CD8-positive, alpha-beta memory T cell (primary cell): ENCODE data around the gene EFCAB6. TPM values are rescaled to one million over a fixed set of nuclear protein-coding genes. Genes with fewer than 3 reads are reported as not detected.

Experiments
- CTCF ChIA-PET: fragments of 350-600 bp; sonication (Branson Sonifier 250); formaldehyde crosslinking; loops from one replicate; lab custom pipeline; 2021; ENCODE audit warnings: antibody characterized with exemption; lab: Charles Lee
- POLR2A ChIA-PET: fragments of 350-600 bp; sonication (Branson Sonifier 250); formaldehyde crosslinking; loops from one replicate; lab custom pipeline; 2021; ENCODE audit warnings: antibody characterized with exemption; lab: Charles Lee
- DNase-seq, 5 donors: peaks; one replicate each; pipeline versions ENCODE4 v3.0.0 to v3.0.0-alpha.2; 2020 to 2022; ENCODE audit warnings: mixed read lengths in 1 of 5
- H3K27ac ChIP-seq: one replicate; pipeline ENCODE4 v1.7.0; 2013; ENCODE audit warnings: low read depth, mild to moderate bottlenecking, low read length, moderate library complexity
- H3K27me3 ChIP-seq: 2 replicates; pipeline ENCODE4 v1.7.0; 2013; ENCODE audit warnings: low read length, mild to moderate bottlenecking; ENCODE audit not compliant: insufficient read depth, poor library complexity, severe bottlenecking
- H3K36me3 ChIP-seq: 2 replicates; pipeline ENCODE4 v1.7.0; 2013; ENCODE audit warnings: mild to moderate bottlenecking, low read length, moderate library complexity; ENCODE audit not compliant: insufficient read depth
- H3K4me1 ChIP-seq: 2 replicates; pipeline ENCODE4 v1.7.0; 2013; ENCODE audit warnings: mild to moderate bottlenecking, low read length, moderate library complexity; ENCODE audit not compliant: insufficient read depth
- H3K4me3 ChIP-seq: 2 replicates; pipeline ENCODE4 v1.7.0; 2013; ENCODE audit warnings: mild to moderate bottlenecking, low read length
- H3K9me3 ChIP-seq: 2 replicates; pipeline ENCODE4 v1.7.0; 2013; ENCODE audit warnings: mild to moderate bottlenecking, low read length
- H3K27ac Mint-ChIP-seq, 8 donors: one replicate each; pipeline ENCODE4 v1.8.0; 2020 to 2021; ENCODE audit warnings: mixed read lengths in 8 of 8, mild to moderate bottlenecking in 6 of 8, inconsistent platforms in 3 of 8, moderate library complexity in 3 of 8
- H3K27me3 Mint-ChIP-seq, 2 donors: one replicate each; pipeline ENCODE4 v1.8.0; 2020 to 2021; ENCODE audit warnings: mixed read lengths in 2 of 2, mild to moderate bottlenecking in 1 of 2, moderate library complexity in 1 of 2
- H3K36me3 Mint-ChIP-seq, 3 donors: one replicate each; pipeline ENCODE4 v1.8.0; 2020 to 2021; ENCODE audit warnings: mixed read lengths in 3 of 3, inconsistent platforms in 1 of 3, mild to moderate bottlenecking in 1 of 3
- H3K4me1 Mint-ChIP-seq, 3 donors: one replicate each; pipeline ENCODE4 v1.8.0; 2020 to 2021; ENCODE audit warnings: mixed read lengths in 3 of 3, inconsistent platforms in 1 of 3, mild to moderate bottlenecking in 1 of 3
- H3K4me3 Mint-ChIP-seq, 7 donors: one replicate each; pipeline ENCODE4 v1.8.0; 2020 to 2021; ENCODE audit warnings: mixed read lengths in 7 of 7, mild to moderate bottlenecking in 6 of 7, moderate library complexity in 4 of 7, inconsistent platforms in 2 of 7
- H3K9me3 Mint-ChIP-seq, 5 donors: one replicate each; pipeline ENCODE4 v1.8.0; 2020 to 2022; ENCODE audit warnings: mixed read lengths in 5 of 5, mild to moderate bottlenecking in 3 of 5, moderate library complexity in 2 of 5, inconsistent platforms in 1 of 5
- polyA plus RNA-seq: library from polyadenylated mRNA; unstranded; fragments of 300-500 nt; fragmentation: Illumina TruSeq; gene quantifications from one replicate; pipeline ENCODE4 v1.2.3, GENCODE V29; 2021
- total RNA-seq, 2 experiments: library from RNA; stranded (reverse); gene quantifications; one replicate each; pipeline ENCODE4 v1.2.3, GENCODE V29; 2021

Gene EFCAB6
- total and polyA plus RNA-seq, 3 experiments from 2014 or later, result 0.22 to 0.72 (median 0.64) TPM

- DNase-seq, result no peak
- POLR2A ChIA-PET, result no interaction called here
Measured at GRCh38 chr22:43487311-43488030, 324.6 kb downstream of the EFCAB6 start.

GRCh38 chr22:43485502-43486089 is 326.5 kb downstream of the EFCAB6 start:
- Mint-ChIP-seq H3K9me3 (no peaks in the 10 kb centered on the region), H3K4me1 (peaks cover 0 to 9% (median 4%) of the 10 kb centered on the region in 3 donors), H3K4me3 (no peak overlapping the region), H3K36me3 (no peaks in the 10 kb centered on the region), H3K27ac (no peak overlapping the region), H3K27me3 (peaks cover 4 to 8% of the 10 kb centered on the region in 2 donors)
- no peaks in the 10 kb centered on the region for H3K36me3 ChIP-seq
- no peaks in the 10 kb centered on the region for H3K9me3 ChIP-seq
- POLR2A ChIA-PET, result no interaction called here
- CTCF ChIA-PET, result no interaction called here
- no peak overlapping the region for H3K4me3 ChIP-seq
- H3K27ac ChIP-seq, result no peak overlapping the region
- H3K4me1 ChIP-seq, result no peaks in the 10 kb centered on the region
- H3K27me3 ChIP-seq, result no peaks in the 10 kb centered on the region
- no peak for DNase-seq

More at GRCh38 chr22:43487311-43488030, 324.6 kb downstream of the EFCAB6 start:
- Histone ChIP-seq H3K27ac (no peak overlapping the region), H3K36me3 (no peaks in the 10 kb centered on the region), H3K27me3 (no peaks in the 10 kb centered on the region), H3K4me1 (no peaks in the 10 kb centered on the region), H3K9me3 (no peaks in the 10 kb centered on the region), H3K4me3 (no peak overlapping the region)
- peaks cover 0 to 3% (median 2%) of the 10 kb centered on the region in 5 donors for H3K9me3 Mint-ChIP-seq
- no peak overlapping the region for H3K4me3 Mint-ChIP-seq
- H3K4me1 Mint-ChIP-seq, result no peaks in the 10 kb centered on the region
- H3K27me3 Mint-ChIP-seq, result peaks cover 3 to 11% of the 10 kb centered on the region in 2 donors
- no peak overlapping the region for H3K27ac Mint-ChIP-seq
- CTCF ChIA-PET, result no interaction called here
- no peaks in the 10 kb centered on the region for H3K36me3 Mint-ChIP-seq

DNA sequence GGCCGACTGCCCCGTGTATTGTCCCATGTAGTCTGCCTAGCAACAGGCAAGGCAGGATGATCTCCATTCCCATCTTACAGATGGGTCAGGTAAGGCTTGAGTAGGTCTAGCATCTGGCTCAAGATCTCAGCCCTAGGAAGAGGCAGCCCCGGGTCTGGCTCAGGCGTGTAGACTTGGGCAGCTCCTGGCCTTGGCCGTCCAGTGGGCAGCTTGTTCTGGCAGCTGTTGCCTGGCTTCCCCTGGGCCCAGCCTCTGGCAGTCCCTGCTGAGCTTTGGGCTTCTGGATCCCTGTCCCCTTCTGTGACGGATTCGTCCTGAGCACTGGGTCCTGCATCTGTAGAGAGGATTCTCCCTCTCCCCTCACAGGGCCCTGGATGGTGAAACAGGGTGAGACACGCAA is 327.9 kb downstream of the EFCAB6 start:
- CTCF ChIA-PET, result no interaction called here
- no peaks in the 10 kb centered on the region for H3K36me3 Mint-ChIP-seq

GRCh38 chr22:43483669-43484068 is 328.4 kb downstream of the EFCAB6 start:
- CTCF ChIA-PET, result no interaction called here

More for the DNA sequence above, 327.9 kb downstream of the EFCAB6 start:
- Histone ChIP-seq H3K4me3 (no peak overlapping the region), H3K9me3 (no peaks in the 10 kb centered on the region), H3K36me3 (no peaks in the 10 kb centered on the region), H3K27me3 (no peaks in the 10 kb centered on the region), H3K4me1 (no peaks in the 10 kb centered on the region), H3K27ac (no peak overlapping the region)
- Mint-ChIP-seq H3K9me3 (no peaks in the 10 kb centered on the region), H3K27me3 (peaks cover 3 to 8% of the 10 kb centered on the region in 2 donors), H3K4me3 (no peak overlapping the region), H3K4me1 (peaks cover 0 to 15% (median 4%) of the 10 kb centered on the region in 3 donors), H3K27ac (no peak overlapping the region)
- POLR2A ChIA-PET, result no interaction called here
- DNase-seq, result no peak

GRCh38 chr22:43483266-43483665 is 328.8 kb downstream of the EFCAB6 start:
- Histone ChIP-seq H3K9me3 (no peaks in the 10 kb centered on the region), H3K36me3 (no peaks in the 10 kb centered on the region), H3K4me3 (no peak overlapping the region), H3K27me3 (no peaks in the 10 kb centered on the region), H3K4me1 (no peaks in the 10 kb centered on the region), H3K27ac (no peak overlapping the region)
- Mint-ChIP-seq H3K9me3 (no peaks in the 10 kb centered on the region), H3K27ac (no peak overlapping the region), H3K27me3 (peaks cover 3 to 8% of the 10 kb centered on the region in 2 donors), H3K36me3 (no peaks in the 10 kb centered on the region), H3K4me1 (peaks cover 0 to 15% (median 4%) of the 10 kb centered on the region in 3 donors), H3K4me3 (no peak overlapping the region)
- ChIA-PET POLR2A (no interaction called here), CTCF (no interaction called here)
- no peak for DNase-seq

More at GRCh38 chr22:43483669-43484068, 328.4 kb downstream of the EFCAB6 start:
- peaks cover 3 to 8% of the 10 kb centered on the region in 2 donors for H3K27me3 Mint-ChIP-seq
- H3K27ac ChIP-seq, result no peak overlapping the region
- H3K4me1 ChIP-seq, result no peaks in the 10 kb centered on the region
- no peak overlapping the region for H3K4me3 Mint-ChIP-seq
- POLR2A ChIA-PET, result no interaction called here
- no peak overlapping the region for H3K4me3 ChIP-seq
- H3K9me3 ChIP-seq, result no peaks in the 10 kb centered on the region
- no peaks in the 10 kb centered on the region for H3K36me3 ChIP-seq
- H3K9me3 Mint-ChIP-seq, result no peaks in the 10 kb centered on the region
- H3K27me3 ChIP-seq, result no peaks in the 10 kb centered on the region
- peaks cover 0 to 15% (median 4%) of the 10 kb centered on the region in 3 donors for H3K4me1 Mint-ChIP-seq
- DNase-seq, result no peak
- no peak overlapping the region for H3K27ac Mint-ChIP-seq
- H3K36me3 Mint-ChIP-seq, result no peaks in the 10 kb centered on the region

DNA sequence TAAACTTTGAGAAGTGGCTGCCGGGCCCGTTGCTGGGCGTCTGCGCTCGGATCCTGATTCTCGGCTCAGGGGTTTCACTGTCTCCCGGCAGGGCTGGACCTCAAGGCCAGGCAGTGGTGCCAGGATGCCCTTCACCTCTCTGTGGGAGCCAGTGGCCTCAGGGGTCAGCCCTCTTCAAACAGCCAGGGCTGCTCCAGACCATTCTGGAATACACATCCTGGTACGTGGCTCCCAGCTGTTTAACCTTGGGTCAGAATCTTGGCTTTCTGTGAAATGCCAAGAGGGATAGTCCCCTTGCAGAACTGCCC is 329.8 kb downstream of the EFCAB6 start:
- Histone ChIP-seq H3K36me3 (no peaks in the 10 kb centered on the region), H3K27ac (no peak overlapping the region), H3K4me1 (no peaks in the 10 kb centered on the region), H3K27me3 (no peaks in the 10 kb centered on the region), H3K4me3 (no peak overlapping the region), H3K9me3 (no peaks in the 10 kb centered on the region)
- no peak overlapping the region for H3K4me3 Mint-ChIP-seq
- ChIA-PET CTCF (no interaction called here), POLR2A (no interaction called here)
- no peak overlapping the region for H3K27ac Mint-ChIP-seq
- peaks cover 0 to 15% (median 4%) of the 10 kb centered on the region in 3 donors for H3K4me1 Mint-ChIP-seq
- DNase-seq, result no peak
- no peaks in the 10 kb centered on the region for H3K36me3 Mint-ChIP-seq
- H3K27me3 Mint-ChIP-seq, result peaks cover 1 to 6% of the 10 kb centered on the region in 2 donors
- H3K9me3 Mint-ChIP-seq, result no peaks in the 10 kb centered on the region

GRCh38 chr22:43481568-43482317 is 330.4 kb downstream of the EFCAB6 start:
- Mint-ChIP-seq H3K27ac (peak overlapping the region in 5 of 8 donors; percentile 14 to 55 (median 25)), H3K36me3 (no peaks in the 10 kb centered on the region), H3K9me3 (no peaks in the 10 kb centered on the region), H3K4me3 (peak overlapping the region in 4 of 7 donors; percentile 29 to 63 (median 40)), H3K4me1 (peaks cover 0 to 15% (median 4%) of the 10 kb centered on the region in 3 donors), H3K27me3 (peaks cover under 1 to 1% of the 10 kb centered on the region in 2 donors)
- CTCF ChIA-PET, result no interaction called here
- DNase-seq, result peak in 2 of 5 donors; percentile 30 to 56
- H3K9me3 ChIP-seq, result no peaks in the 10 kb centered on the region
- no peak overlapping the region for H3K4me3 ChIP-seq
- no peak overlapping the region for H3K27ac ChIP-seq
- H3K36me3 ChIP-seq, result no peaks in the 10 kb centered on the region
- no peaks in the 10 kb centered on the region for H3K27me3 ChIP-seq
- H3K4me1 ChIP-seq, result no peaks in the 10 kb centered on the region
- POLR2A ChIA-PET, result no interaction called here

DNA sequence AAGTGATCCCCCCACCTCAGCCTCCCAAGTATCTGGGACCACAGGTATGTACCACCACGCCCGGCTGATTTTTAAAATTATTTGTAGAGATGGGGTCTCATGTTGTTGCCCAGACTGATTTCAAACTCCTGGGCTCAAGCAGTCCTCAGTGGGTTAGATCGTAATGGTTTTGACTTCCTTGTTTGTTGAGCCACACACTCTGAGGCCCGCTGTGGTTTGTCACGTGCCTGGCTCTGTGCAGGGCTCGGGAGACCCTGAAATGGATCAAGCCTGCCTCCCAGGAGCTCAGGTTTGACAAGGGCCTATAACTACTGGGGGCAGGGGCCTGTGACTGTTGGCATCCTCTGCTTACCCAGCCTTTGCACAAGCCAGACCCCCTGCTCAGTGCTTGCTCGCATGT is 332.1 kb downstream of the EFCAB6 start:
- POLR2A ChIA-PET, result no interaction called here
- Histone ChIP-seq H3K27me3 (no peaks in the 10 kb centered on the region), H3K27ac (no peak overlapping the region), H3K4me3 (no peak overlapping the region), H3K36me3 (no peaks in the 10 kb centered on the region), H3K4me1 (no peaks in the 10 kb centered on the region), H3K9me3 (no peaks in the 10 kb centered on the region)
- Mint-ChIP-seq H3K4me3 (peak overlapping the region in 1 of 7 donors; percentile 19), H3K36me3 (no peaks in the 10 kb centered on the region), H3K27ac (peak overlapping the region in 1 of 8 donors; percentile 15), H3K9me3 (no peaks in the 10 kb centered on the region), H3K4me1 (peaks cover 0 to 15% (median 4%) of the 10 kb centered on the region in 3 donors), H3K27me3 (peaks cover 0 to 1% of the 10 kb centered on the region in 2 donors)
- no peak for DNase-seq
- CTCF ChIA-PET, result no interaction called here
